NCI-H2029 treated with DMSO at 0.1 percent for 48 hours (cell line): Measurements from ENCODE around the gene NEO1.
"Not testable (repeated sequence)": the region's sequence is repeated elsewhere in the genome, so short reads cannot be mapped to it uniquely, and the experiment has no call there.

Source experiments
- DNase-seq: peaks from one replicate; lab custom pipeline; 2025; lab: John Stamatoyannopoulos, UW

Gene NEO1

GRCh38 chr15:73141216-73141900 lies 89.1 kb downstream of the NEO1 start:
- no peak for DNase-seq

- no peak for DNase-seq
Observed at GRCh38 chr15:73142802-73143762, 90.8 kb downstream of the NEO1 start.

GRCh38 chr15:73143763-73144155 lies 91.5 kb downstream of the NEO1 start:
- no peak for DNase-seq

- DNase-seq, result no peak
Observed at GRCh38 chr15:73146419-73146818, 94.2 kb downstream of the NEO1 start.

- no peak for DNase-seq
Observed at GRCh38 chr15:73150831-73151230, 98.6 kb downstream of the NEO1 start.

- no peak for DNase-seq
Observed at GRCh38 chr15:73153024-73153423, 100.8 kb downstream of the NEO1 start.

- no peak for DNase-seq
Observed at GRCh38 chr15:73153447-73153846, 101.2 kb downstream of the NEO1 start.

GRCh38 chr15:73156431-73157191 lies 104.3 kb downstream of the NEO1 start:
- DNase-seq, result no peak

GRCh38 chr15:73161546-73161945 lies 109.3 kb downstream of the NEO1 start:
- DNase-seq, result no peak

- DNase-seq, result no peak
Observed at GRCh38 chr15:73165435-73165834, 113.2 kb downstream of the NEO1 start.

GRCh38 chr15:73165844-73166243 lies 113.6 kb downstream of the NEO1 start:
- no peak for DNase-seq

- DNase-seq, result not testable (repeated sequence)
Observed at GRCh38 chr15:73166711-73167110, 114.4 kb downstream of the NEO1 start.

- no peak for DNase-seq
Observed at GRCh38 chr15:73168487-73168886, 116.2 kb downstream of the NEO1 start.

GRCh38 chr15:73171711-73172110 lies 119.4 kb downstream of the NEO1 start:
- no peak for DNase-seq

- no peak for DNase-seq
Observed at GRCh38 chr15:73172508-73172907, 120.2 kb downstream of the NEO1 start.

- DNase-seq, result no peak
Observed at GRCh38 chr15:73174171-73174570, 121.9 kb downstream of the NEO1 start.

GRCh38 chr15:73175382-73175781 lies 123.1 kb downstream of the NEO1 start:
- DNase-seq, result no peak

- DNase-seq, result no peak
Observed at GRCh38 chr15:73176598-73176997, 124.3 kb downstream of the NEO1 start.

GRCh38 chr15:73183071-73183470 lies 130.8 kb downstream of the NEO1 start:
- no peak for DNase-seq

GRCh38 chr15:73190189-73190601 lies 137.9 kb downstream of the NEO1 start:
- DNase-seq, result no peak

- no peak for DNase-seq
Observed at GRCh38 chr15:73195166-73195565, 142.9 kb downstream of the NEO1 start.

- DNase-seq, result no peak
Observed at GRCh38 chr15:73196113-73196512, 143.8 kb downstream of the NEO1 start.
